Stomach (tissue), 19 donors: ENCODE data around the gene LTB4R2. TPM values are rescaled to one million over a fixed set of nuclear protein-coding genes. Genes with fewer than 3 reads are reported as not detected.
A peak's percentile ranks its signal among the peaks of the same experiment; 100 is the strongest.

ENCODE experiments used
- DNase-seq, 2 donors: peaks; one replicate each; pipeline versions ENCODE4 v3.0.0 to v3.0.0-alpha.2; 2013 to 2019
- H3K27ac ChIP-seq, 5 donors: fragments of 200-600 bp in 4 of 5; sonication (generic) in 4 of 5; one replicate each; pipeline ENCODE4 v1.5.1; 2013 to 2019; ENCODE audit warnings: mild to moderate bottlenecking in 1 of 5, moderate library complexity in 1 of 5
- H3K27me3 ChIP-seq, 3 donors: fragments of 200-600 bp; sonication (generic); one replicate each; pipeline ENCODE4 v1.5.1; 2017 to 2019; ENCODE audit warnings: mixed run types in 1 of 3
- H3K36me3 ChIP-seq, 4 donors: fragments of 200-600 bp; sonication (generic); 1 replicate in 3 of 4; 2 replicates in 1 of 4; pipeline ENCODE4 v1.5.1; 2016 to 2019
- H3K4me1 ChIP-seq, 4 donors: fragments of 200-600 bp; sonication (generic); one replicate each; pipeline ENCODE4 v1.5.1; 2016 to 2019
- H3K4me3 ChIP-seq, 4 donors: fragments of 200-600 bp; sonication (generic) in 3 of 4; one replicate each; pipeline ENCODE4 v1.5.1; 2016 to 2019; ENCODE audit warnings: mild to moderate bottlenecking in 1 of 4
- H3K9me3 ChIP-seq, 4 donors: fragments of 200-600 bp; sonication (generic); one replicate each; pipeline ENCODE4 v1.5.1; 2016 to 2019
- EP300 ChIP-seq: sonication (generic); formaldehyde crosslinking; IDR thresholded peaks from one replicate; pipeline ENCODE4 v1.6.1; 2017; ENCODE audit warnings: antibody characterized with exemption
- POLR2A ChIP-seq, 4 donors: fragments of 450-650 bp; IDR thresholded peaks; one replicate each; pipeline ENCODE4 v1.6.1; 2016; ENCODE audit warnings: antibody characterized with exemption in 4 of 4, control low read depth in 2 of 4, mild to moderate bottlenecking in 1 of 4, moderate library complexity in 1 of 4
- POLR2AphosphoS5 ChIP-seq, 3 donors: sonication (generic); formaldehyde crosslinking; IDR thresholded peaks; one replicate each; pipeline ENCODE4 v1.6.1; 2016; ENCODE audit warnings: antibody characterized with exemption in 3 of 3
- WGBS, 5 donors: extraction: QIAGEN DNeasy Blood & Tissue Kit in 3 of 5; methylation state at CpG; one replicate each; pipeline versions ENCODE4 v1.1.5 to v1.1.7; 2013 to 2018; 5-methylcytosine and 5-hydroxymethylcytosine counted together
- intact Hi-C: fragments of 100-400 bp; cut with DNase I; formaldehyde crosslinking; loops from one replicate; pipeline ENCODE4 v1.15.1; 2023; ENCODE audit warnings: low total_unique reads
- long read RNA-seq, 10 donors: transcript quantifications; one replicate each; lab custom pipeline, GENCODE V29; 2026
- polyA plus RNA-seq, 3 donors: library from polyadenylated mRNA; stranded (reverse); fragments of 200-250 nt; gene quantifications; one replicate each; pipeline ENCODE4 v1.2.3, GENCODE V29; 2013
- total RNA-seq, 5 donors: library from RNA; depleted of rRNA; stranded (reverse); fragments of >200 nt; gene quantifications; one replicate each; pipeline versions ENCODE4 v1.1.0 to v1.2.3, GENCODE V29; 2014 to 2016
- TF ChIP-seq, protein P1 (sequence below), 7 experiments: fragments of 450-650 bp in 4 of 7; fragments of 200-600 bp in 3 of 7; sonication (generic) in 3 of 7; IDR thresholded peaks; one replicate each; pipeline ENCODE4 v1.5.1; 2016 to 2019; ENCODE audit warnings: antibody characterized with exemption in 7 of 7, control low read depth in 2 of 7, mild to moderate bottlenecking in 1 of 7
- donor health status: healthy with polysubstance abuse.
- donor health status: Bipolar disorder and iron deficiency.
- donor health status: healthy.

The LTB4R2 gene, protein sequence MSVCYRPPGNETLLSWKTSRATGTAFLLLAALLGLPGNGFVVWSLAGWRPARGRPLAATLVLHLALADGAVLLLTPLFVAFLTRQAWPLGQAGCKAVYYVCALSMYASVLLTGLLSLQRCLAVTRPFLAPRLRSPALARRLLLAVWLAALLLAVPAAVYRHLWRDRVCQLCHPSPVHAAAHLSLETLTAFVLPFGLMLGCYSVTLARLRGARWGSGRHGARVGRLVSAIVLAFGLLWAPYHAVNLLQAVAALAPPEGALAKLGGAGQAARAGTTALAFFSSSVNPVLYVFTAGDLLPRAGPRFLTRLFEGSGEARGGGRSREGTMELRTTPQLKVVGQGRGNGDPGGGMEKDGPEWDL
- total RNA-seq (10 to 100 TPM in 3 of 5 donors, 1 to 10 TPM in 1, not detected in 1; 9.9 to 71.5 (median 24.5) TPM), polyA plus RNA-seq (1 to 10 TPM in 1 of 3 donors, under 1 TPM in 1, not detected in 1; 0.25 to 6.0 TPM)
- long read RNA-seq, donor 1, partial matches to known transcripts = 0 of 1 reads
- long read RNA-seq, donor 1, other reads (novel, unspliced or antisense) = 0 of 1 reads
- long read RNA-seq, donor 2, transcript LTB4R2-202 (1 exons, 3,092 nt) = major isoform, 7 of 7 reads
- long read RNA-seq, donor 2, partial matches to known transcripts = 0 of 7 reads
- long read RNA-seq, donor 2, other reads (novel, unspliced or antisense) = 0 of 7 reads
- long read RNA-seq, donor 3, partial matches to known transcripts = 0 of 3 reads
- long read RNA-seq, donor 3, other reads (novel, unspliced or antisense) = 0 of 3 reads
- long read RNA-seq, donor 4, partial matches to known transcripts = 0 of 2 reads
- long read RNA-seq, donor 4, other reads (novel, unspliced or antisense) = 0 of 2 reads
- long read RNA-seq, donor 5, transcript LTB4R2-202 (1 exons, 3,092 nt) = major isoform, 8 of 8 reads
- long read RNA-seq, donor 5, partial matches to known transcripts = 0 of 8 reads
- long read RNA-seq, donor 5, other reads (novel, unspliced or antisense) = 0 of 8 reads
- long read RNA-seq, donor 6, transcript LTB4R2-202 (1 exons, 3,092 nt) = major isoform, 9 of 9 reads
- long read RNA-seq, donor 6, partial matches to known transcripts = 0 of 9 reads
- long read RNA-seq, donor 6, other reads (novel, unspliced or antisense) = 0 of 9 reads
- long read RNA-seq, donor 7, partial matches to known transcripts = 0 of 4 reads
- long read RNA-seq, donor 7, other reads (novel, unspliced or antisense) = 0 of 4 reads
- long read RNA-seq, donor 8, partial matches to known transcripts = 0 of 3 reads
- long read RNA-seq, donor 8, other reads (novel, unspliced or antisense) = 0 of 3 reads
- long read RNA-seq, donor 9, transcript LTB4R2-202 (1 exons, 3,092 nt) = major isoform, 5 of 5 reads
- long read RNA-seq, donor 9, partial matches to known transcripts = 0 of 5 reads
- long read RNA-seq, donor 9, other reads (novel, unspliced or antisense) = 0 of 5 reads
- long read RNA-seq, donor 10 = 0 reads

DNA sequence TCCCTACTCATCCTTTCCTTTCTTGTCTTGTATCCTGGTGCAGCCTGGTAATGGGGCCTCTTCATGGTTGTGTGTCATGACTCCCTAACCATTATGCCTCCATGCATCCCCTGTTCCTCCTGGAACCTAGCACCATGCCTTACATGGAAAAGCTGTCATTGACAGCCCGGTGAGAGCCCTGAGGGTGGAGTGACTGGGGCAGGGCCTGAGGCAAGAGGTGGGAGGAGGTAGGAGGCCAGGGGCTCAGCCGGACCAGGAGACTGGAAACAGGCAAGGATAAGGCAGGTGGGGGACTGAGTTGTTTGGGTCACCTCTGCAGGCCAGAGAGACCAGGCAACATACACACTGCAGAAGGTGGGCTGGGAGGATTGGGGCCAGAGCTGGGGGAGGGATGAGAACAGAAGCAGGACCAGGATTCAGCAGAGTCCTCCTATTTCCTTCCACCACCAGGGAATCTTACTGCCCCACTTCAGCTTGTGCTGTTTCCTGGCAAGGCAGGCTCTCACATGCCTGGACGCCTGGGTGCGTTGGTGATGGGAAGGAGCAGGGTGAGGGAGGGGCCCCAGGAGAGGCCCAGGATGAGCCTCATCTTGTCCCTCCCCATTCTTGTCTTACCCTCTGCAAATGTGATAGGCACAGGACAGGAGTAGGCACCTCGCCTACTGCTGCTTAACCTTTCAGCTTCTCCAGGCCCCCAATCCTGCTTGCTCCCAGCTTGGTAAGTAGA is at the start of gene LTB4R2:
Gene LTB4R2 (plus strand): TSS at position 603 of the 727 bp plus-strand sequence. CDS start 525 bp downstream, outside the sequence.
- Histone ChIP-seq H3K4me3 (peak within 1 kb of the TSS; percentile 47 to 58 (median 57)), H3K36me3 (peaks cover 21 to 39% (median 28%) of the 10 kb centered on the region in 4 donors), H3K27ac (peak within 1 kb of the TSS; percentile 80 to 95 (median 88)), H3K4me1 (peaks cover 44 to 74% (median 65%) of the 10 kb centered on the region in 4 donors), H3K27me3 (no peaks in the 10 kb centered on the region), H3K9me3 (no peaks in the 10 kb centered on the region)
- WGBS, 5 donors = 60 to 81% (median 66%) methylated on average over 5 of the region's 5 CpGs
- TF ChIP-seq, protein P1, sequence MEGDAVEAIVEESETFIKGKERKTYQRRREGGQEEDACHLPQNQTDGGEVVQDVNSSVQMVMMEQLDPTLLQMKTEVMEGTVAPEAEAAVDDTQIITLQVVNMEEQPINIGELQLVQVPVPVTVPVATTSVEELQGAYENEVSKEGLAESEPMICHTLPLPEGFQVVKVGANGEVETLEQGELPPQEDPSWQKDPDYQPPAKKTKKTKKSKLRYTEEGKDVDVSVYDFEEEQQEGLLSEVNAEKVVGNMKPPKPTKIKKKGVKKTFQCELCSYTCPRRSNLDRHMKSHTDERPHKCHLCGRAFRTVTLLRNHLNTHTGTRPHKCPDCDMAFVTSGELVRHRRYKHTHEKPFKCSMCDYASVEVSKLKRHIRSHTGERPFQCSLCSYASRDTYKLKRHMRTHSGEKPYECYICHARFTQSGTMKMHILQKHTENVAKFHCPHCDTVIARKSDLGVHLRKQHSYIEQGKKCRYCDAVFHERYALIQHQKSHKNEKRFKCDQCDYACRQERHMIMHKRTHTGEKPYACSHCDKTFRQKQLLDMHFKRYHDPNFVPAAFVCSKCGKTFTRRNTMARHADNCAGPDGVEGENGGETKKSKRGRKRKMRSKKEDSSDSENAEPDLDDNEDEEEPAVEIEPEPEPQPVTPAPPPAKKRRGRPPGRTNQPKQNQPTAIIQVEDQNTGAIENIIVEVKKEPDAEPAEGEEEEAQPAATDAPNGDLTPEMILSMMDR (IDR thresholded peaks at IDR 0.05) = no peak
- no peak for TF ChIP-seq POLR2A (IDR thresholded peaks at IDR 0.05)
- TF ChIP-seq POLR2AphosphoS5 (IDR thresholded peaks at IDR 0.05) = no peak
- TF ChIP-seq EP300 = no peak
- intact Hi-C loops = no loop called here
- DNase-seq = no peak

DNA sequence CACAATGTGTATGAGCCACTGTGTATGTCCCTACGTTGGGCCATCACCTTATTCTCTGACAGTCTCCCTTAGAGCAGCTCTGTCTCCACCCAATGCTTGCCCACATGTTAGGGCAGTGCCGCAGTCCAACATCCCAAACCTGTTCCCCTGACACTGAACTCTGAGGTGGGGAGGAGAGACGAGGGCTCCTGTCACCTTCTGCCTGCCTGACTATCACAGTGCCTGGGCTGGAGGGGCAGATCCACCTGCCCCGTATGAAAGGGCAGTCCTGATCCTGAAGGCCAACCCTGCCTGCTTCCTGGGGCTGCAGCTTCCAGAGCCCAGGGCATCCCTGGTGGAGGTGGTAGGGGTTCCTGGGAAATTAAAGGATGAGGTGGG is 49.2 kb upstream of the LTB4R2 start:
- no peaks in the 10 kb centered on the region for H3K9me3 ChIP-seq
- WGBS, 5 donors = 71 to 80% (median 73%) methylated on average over 2 to 4 of the region's 4 CpGs
- H3K36me3 ChIP-seq = peaks cover 0 to 44% (median 13%) of the 10 kb centered on the region in 4 donors
- TF ChIP-seq, protein P1 (IDR thresholded peaks at IDR 0.05) = no peak
- TF ChIP-seq EP300 = no peak
- TF ChIP-seq POLR2A (IDR thresholded peaks at IDR 0.05) = no peak
- no peak for TF ChIP-seq POLR2AphosphoS5 (IDR thresholded peaks at IDR 0.05)
- H3K4me1 ChIP-seq = peaks cover 0 to 12% (median 6%) of the 10 kb centered on the region in 4 donors
- no peak overlapping the region for H3K4me3 ChIP-seq
- no peaks in the 10 kb centered on the region for H3K27me3 ChIP-seq
- intact Hi-C loops = no loop called here
- no peak overlapping the region for H3K27ac ChIP-seq
- DNase-seq = no peak

DNA sequence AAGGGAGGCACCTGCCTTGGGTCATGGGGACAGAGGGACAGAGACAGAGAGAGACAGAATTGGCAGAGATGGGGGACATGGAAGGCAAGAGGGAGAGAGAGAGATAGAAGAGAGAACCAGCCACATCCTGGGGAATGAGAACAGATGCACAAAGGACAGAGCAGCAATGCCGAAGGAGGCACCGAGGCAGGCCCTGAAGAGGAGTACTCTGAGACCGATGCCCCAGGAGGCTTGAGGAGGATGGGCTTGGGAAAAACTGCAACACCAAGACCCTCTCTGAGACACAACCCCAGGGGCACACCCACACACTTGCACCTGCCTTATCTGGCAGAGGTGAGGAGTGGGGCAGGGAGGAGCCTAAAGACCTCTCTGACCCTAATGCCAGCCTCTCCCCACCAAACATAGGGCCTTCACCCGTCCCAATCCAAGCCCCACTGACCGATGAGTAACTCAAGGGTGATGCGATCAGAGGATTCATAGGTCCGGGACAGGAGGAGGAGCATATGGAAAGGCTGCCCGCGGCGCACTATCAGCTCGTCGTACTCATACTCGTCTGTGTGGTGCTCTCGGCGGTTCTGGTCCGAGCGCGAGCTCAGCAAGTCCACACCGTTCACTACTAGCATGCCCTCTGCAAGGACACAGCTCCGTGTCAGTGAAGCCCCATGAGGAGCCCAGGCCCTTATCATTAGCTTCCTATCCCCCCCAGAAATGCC is 48.5 kb upstream of the LTB4R2 start:
- TF ChIP-seq, protein P1 (IDR thresholded peaks at IDR 0.05) = no peak
- TF ChIP-seq EP300 = no peak
- TF ChIP-seq POLR2AphosphoS5 (IDR thresholded peaks at IDR 0.05) = no peak
- TF ChIP-seq POLR2A (IDR thresholded peaks at IDR 0.05) = no peak
- intact Hi-C loops = no loop called here
- H3K36me3 ChIP-seq = peaks cover 4 to 48% (median 20%) of the 10 kb centered on the region in 4 donors
- no peaks in the 10 kb centered on the region for H3K27me3 ChIP-seq
- no peaks in the 10 kb centered on the region for H3K9me3 ChIP-seq
- no peak for DNase-seq
- H3K4me1 ChIP-seq = peaks cover 0 to 12% (median 6%) of the 10 kb centered on the region in 4 donors
- WGBS, 5 donors = 87 to 93% (median 89%) methylated on average over 18 to 20 of the region's 20 CpGs
- no peak overlapping the region for H3K4me3 ChIP-seq
- no peak overlapping the region for H3K27ac ChIP-seq
